Measurements from ENCODE around the gene IL4I1.

- no peak for TF ChIP-seq CTCF (IDR thresholded peaks at IDR 0.05)
- TF ChIP-seq POLR2A (IDR thresholded peaks at IDR 0.05): no peak
- no peak for TF ChIP-seq EP300 (IDR thresholded peaks at IDR 0.05)
- TF ChIP-seq POLR2AphosphoS5 (IDR thresholded peaks at IDR 0.05): no peak
These were observed 7.5 kb downstream of the IL4I1 start for GRCh38 chr19:49889038-49889686.
